NB4 (cell line): Measurements from ENCODE around the gene KPRP.

Source experiments
- MYC ChIP-seq: IDR thresholded peaks from 2 replicates; pipeline ENCODE4 v1.6.1; 2011; ENCODE audit warnings: low read depth, low read length
- TF ChIP-seq, protein P1 (sequence below): IDR thresholded peaks from one replicate; pipeline ENCODE4 v1.5.1; 2012; ENCODE audit warnings: low read depth, low read length

DNA sequence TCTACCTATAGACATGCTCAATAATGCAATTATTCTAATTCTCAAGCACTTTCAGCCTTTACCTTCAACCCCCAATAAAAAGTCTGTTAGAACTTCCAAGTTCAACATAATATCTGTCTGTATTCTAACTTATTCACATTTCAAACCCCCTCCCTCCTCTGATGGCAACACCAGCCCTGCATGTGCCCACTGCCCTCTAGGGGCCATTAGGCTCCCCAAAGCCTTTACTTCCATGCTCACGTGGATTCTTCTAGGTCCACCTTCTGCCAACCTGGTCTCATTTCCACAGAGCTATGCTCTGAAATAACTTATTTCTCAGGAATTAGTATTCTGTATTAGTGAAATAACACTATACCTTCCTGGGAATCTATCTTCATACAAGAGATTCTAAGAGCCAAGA is 22.2 kb upstream of the KPRP start:
- TF ChIP-seq, protein P1, sequence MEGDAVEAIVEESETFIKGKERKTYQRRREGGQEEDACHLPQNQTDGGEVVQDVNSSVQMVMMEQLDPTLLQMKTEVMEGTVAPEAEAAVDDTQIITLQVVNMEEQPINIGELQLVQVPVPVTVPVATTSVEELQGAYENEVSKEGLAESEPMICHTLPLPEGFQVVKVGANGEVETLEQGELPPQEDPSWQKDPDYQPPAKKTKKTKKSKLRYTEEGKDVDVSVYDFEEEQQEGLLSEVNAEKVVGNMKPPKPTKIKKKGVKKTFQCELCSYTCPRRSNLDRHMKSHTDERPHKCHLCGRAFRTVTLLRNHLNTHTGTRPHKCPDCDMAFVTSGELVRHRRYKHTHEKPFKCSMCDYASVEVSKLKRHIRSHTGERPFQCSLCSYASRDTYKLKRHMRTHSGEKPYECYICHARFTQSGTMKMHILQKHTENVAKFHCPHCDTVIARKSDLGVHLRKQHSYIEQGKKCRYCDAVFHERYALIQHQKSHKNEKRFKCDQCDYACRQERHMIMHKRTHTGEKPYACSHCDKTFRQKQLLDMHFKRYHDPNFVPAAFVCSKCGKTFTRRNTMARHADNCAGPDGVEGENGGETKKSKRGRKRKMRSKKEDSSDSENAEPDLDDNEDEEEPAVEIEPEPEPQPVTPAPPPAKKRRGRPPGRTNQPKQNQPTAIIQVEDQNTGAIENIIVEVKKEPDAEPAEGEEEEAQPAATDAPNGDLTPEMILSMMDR, result peak; percentile 43
- no peak for TF ChIP-seq MYC
